Measurements from ENCODE around the gene PHETA1.

GRCh38 chr12:111377440-111377839 is 8.5 kb upstream of the PHETA1 start:
- TF ChIP-seq POLR2A (IDR thresholded peaks at IDR 0.05; ENCODE audit: low read depth, low read length) = no peak
- TF ChIP-seq, protein P1, sequence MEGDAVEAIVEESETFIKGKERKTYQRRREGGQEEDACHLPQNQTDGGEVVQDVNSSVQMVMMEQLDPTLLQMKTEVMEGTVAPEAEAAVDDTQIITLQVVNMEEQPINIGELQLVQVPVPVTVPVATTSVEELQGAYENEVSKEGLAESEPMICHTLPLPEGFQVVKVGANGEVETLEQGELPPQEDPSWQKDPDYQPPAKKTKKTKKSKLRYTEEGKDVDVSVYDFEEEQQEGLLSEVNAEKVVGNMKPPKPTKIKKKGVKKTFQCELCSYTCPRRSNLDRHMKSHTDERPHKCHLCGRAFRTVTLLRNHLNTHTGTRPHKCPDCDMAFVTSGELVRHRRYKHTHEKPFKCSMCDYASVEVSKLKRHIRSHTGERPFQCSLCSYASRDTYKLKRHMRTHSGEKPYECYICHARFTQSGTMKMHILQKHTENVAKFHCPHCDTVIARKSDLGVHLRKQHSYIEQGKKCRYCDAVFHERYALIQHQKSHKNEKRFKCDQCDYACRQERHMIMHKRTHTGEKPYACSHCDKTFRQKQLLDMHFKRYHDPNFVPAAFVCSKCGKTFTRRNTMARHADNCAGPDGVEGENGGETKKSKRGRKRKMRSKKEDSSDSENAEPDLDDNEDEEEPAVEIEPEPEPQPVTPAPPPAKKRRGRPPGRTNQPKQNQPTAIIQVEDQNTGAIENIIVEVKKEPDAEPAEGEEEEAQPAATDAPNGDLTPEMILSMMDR (IDR thresholded peaks at IDR 0.05; ENCODE audit: extremely low read depth in 1 of 2, insufficient read depth in 1 of 2, low read depth in 1 of 2, low read length in 2 of 2) = no peak
- no peak for TF ChIP-seq EZH2 (IDR thresholded peaks at IDR 0.05; ENCODE audit: borderline replicate concordance, low read depth, low read length, severe bottlenecking)
- TF ChIP-seq POLR2AphosphoS5 (IDR thresholded peaks at IDR 0.05; ENCODE audit: insufficient read depth, low read depth, low read length) = no peak
- no peak for TF ChIP-seq FOS (IDR thresholded peaks at IDR 0.05; ENCODE audit: borderline replicate concordance, insufficient read depth, low read length)
- no peak for TF ChIP-seq MYC (IDR thresholded peaks at IDR 0.05; ENCODE audit: low read depth, low read length)
- TF ChIP-seq, protein P2, sequence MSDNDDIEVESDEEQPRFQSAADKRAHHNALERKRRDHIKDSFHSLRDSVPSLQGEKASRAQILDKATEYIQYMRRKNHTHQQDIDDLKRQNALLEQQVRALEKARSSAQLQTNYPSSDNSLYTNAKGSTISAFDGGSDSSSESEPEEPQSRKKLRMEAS (IDR thresholded peaks at IDR 0.05; ENCODE audit: insufficient read depth, insufficient read length) = no peak
- no peak for TF ChIP-seq JUN (IDR thresholded peaks at IDR 0.05; ENCODE audit: borderline replicate concordance, insufficient read depth, insufficient read length, low read depth)
- TF ChIP-seq GATA2 (IDR thresholded peaks at IDR 0.05; ENCODE audit: insufficient read depth, insufficient read length, low read depth, low read length) = no peak

All from endothelial cell of umbilical vein (primary cell).